ENCODE data around the gene BRSK2.

BRSK2 gene

GRCh38 chr11:1403078-1403620 is 13.4 kb downstream of the BRSK2 start:
- no peak for TF ChIP-seq CTCF (IDR thresholded peaks at IDR 0.05)

DNA sequence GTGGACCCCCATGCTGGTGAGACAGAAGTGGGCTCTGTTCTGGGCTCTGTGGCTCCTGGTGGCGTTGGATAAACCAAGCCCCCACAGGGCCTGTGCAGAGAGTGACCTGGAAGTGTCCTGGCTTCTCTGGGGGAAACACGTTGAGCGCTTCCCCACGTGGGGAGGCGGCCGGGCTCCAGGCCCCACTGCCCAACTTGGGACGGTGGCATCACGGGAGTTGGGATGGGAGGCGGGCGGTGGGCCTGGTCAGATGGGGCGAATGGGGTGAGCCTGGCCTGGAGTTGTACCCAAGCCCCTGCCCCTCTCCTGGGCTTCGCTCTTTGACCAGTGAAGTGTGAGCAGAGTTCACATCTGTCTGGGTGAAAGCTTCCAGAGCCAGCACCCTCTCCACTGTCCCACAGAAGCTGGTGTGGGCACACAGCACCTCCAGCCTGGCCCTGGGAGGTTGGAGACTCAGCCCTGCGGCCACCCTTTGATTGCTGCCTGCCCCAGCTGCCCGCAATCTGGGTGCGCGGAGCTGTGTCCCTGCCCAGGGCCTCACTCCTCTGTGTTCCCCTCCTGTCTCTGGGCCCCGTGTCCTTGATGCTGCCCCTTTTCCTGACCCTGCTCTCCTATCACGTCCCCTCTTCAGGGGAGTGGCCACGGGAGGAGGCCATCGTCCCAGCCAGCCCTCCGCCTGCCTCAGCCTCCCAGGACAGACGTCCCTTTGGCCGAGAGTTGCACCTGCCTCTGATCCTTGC is 14.2 kb downstream of the BRSK2 start:
- TF ChIP-seq CTCF (IDR thresholded peaks at IDR 0.05): no peak

GRCh38 chr11:1404461-1405185 is 14.9 kb downstream of the BRSK2 start:
- TF ChIP-seq CTCF (IDR thresholded peaks at IDR 0.05): no peak

GRCh38 chr11:1405186-1406020 is 15.7 kb downstream of the BRSK2 start:
- no peak for TF ChIP-seq CTCF (IDR thresholded peaks at IDR 0.05)

GRCh38 chr11:1406571-1407485 is 17.1 kb downstream of the BRSK2 start:
- no peak for TF ChIP-seq CTCF (IDR thresholded peaks at IDR 0.05)

DNA sequence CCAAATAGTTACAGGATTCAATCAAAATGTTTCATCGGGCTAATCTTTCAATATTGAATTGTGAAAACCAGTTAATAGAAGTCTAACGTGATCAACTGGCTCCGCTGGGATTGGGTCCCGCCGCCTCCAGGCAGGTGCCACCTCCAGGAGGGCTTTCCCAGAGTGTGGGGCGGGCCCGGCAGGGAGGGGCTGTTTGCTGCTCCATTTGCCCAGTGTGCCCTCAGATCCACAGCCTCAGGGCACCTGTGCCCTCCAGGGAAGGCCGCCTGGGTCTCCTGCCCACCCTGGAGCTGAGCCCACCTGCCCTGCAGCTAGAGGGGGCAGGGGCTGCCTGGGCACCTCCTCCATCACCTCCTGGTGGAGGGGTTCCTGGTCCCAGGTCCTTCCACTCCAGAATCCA is 17.9 kb downstream of the BRSK2 start:
- TF ChIP-seq CTCF (IDR thresholded peaks at IDR 0.05): no peak
